Astrocyte of the spinal cord (primary cell): ENCODE data around the gene SP110.

Experiments
- DNase-seq: peaks from one replicate; pipeline ENCODE4 v3.0.0; 2011; ENCODE audit warnings: low read depth, low spot score
- H3K4me3 ChIP-seq: 2 replicates; pipeline ENCODE4 v1.5.1; 2011; ENCODE audit warnings: low read depth, mild to moderate bottlenecking, low read length, moderate library complexity
- CTCF ChIP-seq: IDR thresholded peaks from 2 replicates; pipeline ENCODE4 v1.5.1; 2012; ENCODE audit warnings: low read depth, mild to moderate bottlenecking, low read length, inconsistent platforms
- in situ Hi-C: cut with HindIII; loops from 2 replicates; pipeline ENCODE4 v1.10.0; 2017; ENCODE audit warnings: low sequenced_read_pairs

The SP110 gene

DNA sequence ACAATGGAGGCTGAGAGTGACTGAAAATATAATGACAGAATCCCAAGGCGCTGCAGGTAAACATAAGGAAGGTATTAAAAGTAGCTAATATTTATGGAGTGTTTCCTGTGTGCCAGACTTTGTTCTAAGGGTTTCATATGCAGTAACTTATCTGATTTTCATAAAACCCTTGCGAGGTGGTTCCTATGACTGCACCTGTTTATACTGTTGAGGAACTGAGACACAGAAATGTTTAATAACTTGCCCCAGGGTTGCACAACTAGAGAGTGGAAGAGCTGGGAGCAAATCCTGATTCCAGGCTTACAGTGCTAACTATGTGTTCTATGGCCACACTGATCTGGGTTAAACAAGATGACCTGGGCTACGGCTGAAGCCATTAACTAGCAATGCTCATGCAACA lies 2.4 kb downstream of the SP110 start:
- in situ Hi-C loops, result no loop called here
- H3K4me3 ChIP-seq, result no peak overlapping the region
- no peak for TF ChIP-seq CTCF
- no peak for DNase-seq

- no peak for TF ChIP-seq CTCF
- in situ Hi-C loops, result no loop called here
- no peak for DNase-seq
- no peak overlapping the region for H3K4me3 ChIP-seq
Observed at GRCh38 chr2:230216489-230216888, 3.3 kb downstream of the SP110 start.

GRCh38 chr2:230209422-230210051 lies 10.2 kb downstream of the SP110 start:
- in situ Hi-C loops, result no loop called here
- H3K4me3 ChIP-seq, result no peak overlapping the region
- no peak for TF ChIP-seq CTCF
- DNase-seq, result no peak

GRCh38 chr2:230208576-230208975 lies 11.2 kb downstream of the SP110 start:
- H3K4me3 ChIP-seq, result no peak overlapping the region
- no peak for DNase-seq
- TF ChIP-seq CTCF, result no peak
- in situ Hi-C loops, result no loop called here

DNA sequence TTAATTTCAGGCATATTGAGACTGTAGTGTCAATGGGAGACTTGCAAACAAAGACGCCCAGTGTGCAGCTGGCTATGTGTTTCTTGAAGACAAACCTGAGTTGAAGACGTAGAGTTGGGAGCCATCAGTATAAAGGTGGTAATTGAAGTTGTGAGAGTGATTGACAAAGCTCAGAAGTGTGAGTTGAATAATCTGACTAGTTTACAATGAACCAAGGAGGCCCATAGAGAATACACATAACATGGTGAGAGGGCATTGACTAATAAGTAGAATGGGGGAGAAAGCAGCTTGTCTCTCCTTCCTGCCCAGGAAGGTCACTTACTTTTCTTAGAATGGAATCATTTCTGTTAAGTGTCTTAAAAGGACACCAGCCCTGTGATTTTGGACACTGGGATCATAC lies 14.1 kb downstream of the SP110 start:
- TF ChIP-seq CTCF, result no peak
- H3K4me3 ChIP-seq, result no peak overlapping the region
- in situ Hi-C loops, result no loop called here

GRCh38 chr2:230205034-230205433 lies 14.8 kb downstream of the SP110 start:
- H3K4me3 ChIP-seq, result no peak overlapping the region
- TF ChIP-seq CTCF, result no peak
- no peak for DNase-seq
- in situ Hi-C loops, result no loop called here

More for the DNA sequence above, 14.1 kb downstream of the SP110 start:
- no peak for DNase-seq
